Stimulated activated CD4-positive, alpha-beta T cell treated with anti-CD3 and anti-CD28 coated beads, Interleukin-4, amount 100 ng/mL, for 1 hour (primary cell): Measurements from ENCODE around the gene ZMYND10.
"Not testable (repeated sequence)": the region's sequence is repeated elsewhere in the genome, so short reads cannot be mapped to it uniquely, and the experiment has no call there.

ENCODE experiments used
- DNase-seq: peaks from one replicate; pipeline ENCODE4 v3.0.0-alpha.2; 2020

ZMYND10 gene

DNA sequence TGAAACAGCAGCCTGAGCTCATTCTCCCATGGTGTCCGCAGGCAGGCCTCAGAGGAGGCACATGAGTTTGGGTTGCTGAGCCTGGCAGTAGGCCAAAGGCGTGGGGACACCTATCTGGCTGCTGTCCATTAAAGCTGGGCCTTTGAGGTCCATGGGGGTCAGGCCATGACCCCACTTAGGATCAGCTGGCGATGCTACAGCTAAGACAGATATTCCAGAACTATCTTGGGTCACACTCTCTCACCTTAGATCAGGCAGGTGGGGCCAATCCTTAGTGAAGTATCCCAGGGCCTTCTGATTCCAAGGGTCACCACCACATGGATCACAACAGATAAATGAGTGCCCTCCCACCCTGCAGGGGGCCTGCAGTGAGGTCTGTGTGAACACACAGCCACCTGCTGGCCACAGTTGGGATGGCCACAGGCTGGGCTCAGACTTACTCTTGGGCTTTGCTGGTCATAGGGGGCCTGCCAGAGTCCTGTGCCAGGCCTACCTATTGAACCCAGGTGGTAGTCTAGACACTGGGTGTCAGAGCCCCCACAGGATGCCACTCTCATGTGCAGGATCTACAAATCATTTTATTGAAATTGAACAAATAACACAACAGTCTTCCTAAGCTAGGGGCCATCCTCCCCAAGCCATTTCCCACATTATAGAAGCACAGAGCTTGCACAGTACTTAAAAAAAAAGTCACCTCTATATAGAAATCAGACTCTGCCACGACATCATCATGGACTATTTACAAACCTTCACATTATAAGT lies 21.0 kb downstream of the ZMYND10 start:
- peak; percentile 70 for DNase-seq

DNA sequence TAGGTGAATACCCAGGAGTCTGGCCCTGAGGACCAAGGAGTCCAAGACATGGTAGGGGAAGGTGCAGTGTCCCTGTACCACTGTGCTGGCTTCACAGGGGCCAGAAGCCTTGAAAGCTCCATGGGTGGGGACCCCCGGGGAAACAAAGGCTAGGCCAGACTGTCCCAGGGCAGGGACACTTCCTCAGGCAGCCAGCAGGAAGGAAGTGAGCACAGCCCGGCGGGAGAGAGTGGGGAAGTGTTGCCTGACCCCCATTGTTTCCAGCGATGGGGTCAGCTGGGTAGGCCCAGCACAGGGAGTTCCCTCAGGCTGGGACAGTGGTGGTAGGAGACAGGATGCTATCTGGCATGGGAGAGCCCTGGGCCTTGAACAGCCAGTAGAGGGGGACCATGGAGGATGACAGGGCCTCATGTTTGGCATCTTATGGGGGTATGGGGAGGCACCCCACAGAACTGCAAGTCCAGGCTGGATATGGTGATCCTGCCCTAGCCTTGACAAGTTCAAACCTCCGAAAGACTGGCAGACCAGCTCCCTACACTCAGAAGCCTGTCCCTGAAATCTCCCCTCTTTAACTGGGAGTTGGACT lies 21.8 kb downstream of the ZMYND10 start:
- no peak for DNase-seq

DNA sequence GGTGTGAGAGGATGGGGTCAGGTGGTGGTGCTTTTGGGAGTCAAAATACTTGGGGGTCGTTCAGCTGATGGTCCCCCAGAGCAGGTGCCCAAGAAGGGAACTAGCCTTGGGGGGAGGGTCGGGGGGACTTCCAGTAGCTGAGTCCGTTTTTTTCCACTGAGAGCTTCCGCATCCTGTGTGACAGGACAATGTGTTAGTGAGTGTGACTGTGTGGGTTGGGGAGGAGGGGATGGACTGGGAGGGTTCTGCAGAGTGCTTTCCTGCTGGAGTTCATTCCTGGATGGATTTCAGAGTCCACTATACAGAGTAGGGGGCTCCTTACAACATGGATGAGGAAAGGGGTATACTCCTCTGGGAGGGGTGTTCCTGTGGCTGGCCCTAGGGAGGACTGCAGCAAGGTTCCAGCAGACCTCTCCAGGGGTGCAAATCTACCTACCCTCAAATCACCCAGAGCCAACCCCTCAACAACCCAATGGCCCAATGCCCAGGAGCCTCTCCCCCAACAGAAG lies 22.4 kb downstream of the ZMYND10 start:
- DNase-seq, result no peak

DNA sequence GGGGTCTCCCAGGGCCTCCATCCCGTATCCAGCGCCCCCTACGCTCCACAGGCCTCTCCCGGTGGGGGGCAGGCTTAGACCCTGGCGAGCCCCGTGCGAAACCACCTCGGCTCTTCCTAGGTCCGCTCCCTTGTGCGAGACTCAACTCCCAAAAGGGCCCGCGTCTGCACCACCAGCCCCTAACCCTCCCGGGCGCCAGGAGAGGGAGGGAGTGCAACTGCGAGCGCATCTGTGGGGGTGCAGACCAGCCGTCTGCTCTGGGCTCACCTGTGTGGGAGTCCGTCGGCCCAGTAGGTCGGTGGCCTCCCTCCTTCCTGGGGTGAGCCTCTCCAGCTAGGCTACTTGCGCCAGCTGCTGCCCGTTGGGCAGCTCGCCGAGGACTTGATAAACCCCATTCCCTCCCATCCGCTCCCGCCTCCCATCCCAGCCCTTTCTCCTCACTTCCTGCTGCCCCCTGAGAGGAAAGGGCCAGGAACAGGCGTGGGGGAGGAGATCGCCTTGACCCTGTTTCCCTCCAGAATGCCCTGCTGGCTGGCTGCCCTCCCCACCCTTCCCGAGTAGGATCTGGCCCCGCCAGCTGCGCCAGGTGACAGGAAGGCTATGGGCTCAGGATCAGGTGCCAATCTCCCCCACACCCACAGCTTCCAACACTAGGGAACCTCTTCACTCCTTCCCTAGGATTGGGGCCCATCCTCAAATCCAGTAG lies 23.0 kb downstream of the ZMYND10 start, which contains the start of gene HYAL2:
Gene HYAL2 (minus strand): TSS at position 360 of the 706 bp plus-strand sequence. CDS start 2,256 bp downstream, outside the sequence.
- no peak for DNase-seq

DNA sequence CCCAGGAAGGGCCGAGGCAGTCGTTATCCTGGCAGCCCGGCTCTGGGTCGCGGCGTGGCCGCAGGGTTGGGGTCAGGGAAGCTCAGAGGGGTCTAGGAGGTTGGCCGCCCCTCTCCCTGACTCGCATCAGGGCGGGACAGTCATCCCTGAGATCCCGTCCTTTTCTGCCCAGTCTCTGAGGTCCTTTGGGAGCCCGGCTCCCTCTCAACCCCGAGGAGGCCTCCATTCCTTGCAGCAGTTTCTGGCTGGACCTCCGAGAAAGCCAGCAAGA lies 23.5 kb downstream of the ZMYND10 start:
- DNase-seq, result no peak

DNA sequence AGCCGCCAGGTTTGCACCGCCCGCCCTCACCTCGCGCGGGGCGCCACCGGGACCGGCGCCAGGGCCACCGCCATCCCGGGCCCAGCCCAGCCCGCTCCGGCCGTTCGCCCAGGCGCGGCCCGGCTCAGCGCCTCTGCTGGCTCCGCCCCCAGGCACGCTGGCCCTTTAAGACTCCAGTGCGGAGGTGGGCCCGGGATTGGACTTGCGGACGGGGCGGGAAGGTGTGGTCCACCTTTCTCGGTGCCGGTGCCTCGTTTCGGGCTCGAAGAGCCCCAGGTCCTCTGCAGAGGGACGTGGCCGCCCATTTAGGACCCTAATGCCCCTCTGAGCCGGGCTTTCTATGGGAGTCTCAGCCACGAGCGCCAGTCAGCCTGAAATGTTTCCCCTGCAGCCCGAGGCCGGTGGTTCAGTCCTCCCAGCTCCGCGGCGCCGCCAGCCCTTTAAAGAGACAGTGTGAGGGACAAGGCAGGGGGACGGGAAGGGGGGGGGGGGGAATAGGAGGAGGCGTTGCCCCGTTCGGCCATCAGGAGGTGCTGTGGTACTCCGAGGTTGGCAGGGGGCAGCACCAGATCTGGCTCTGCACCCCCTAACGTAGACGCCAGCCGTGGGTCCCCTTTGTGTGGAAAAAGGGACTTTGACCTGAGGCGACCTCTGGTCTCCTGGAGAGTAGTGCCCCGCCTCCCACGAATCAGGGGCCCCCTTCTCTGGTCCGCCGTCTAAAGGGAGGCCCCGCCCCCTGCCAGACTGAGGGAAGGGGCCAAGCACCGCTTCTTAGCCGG lies 24.0 kb downstream of the ZMYND10 start:
- peak; percentile 81 for DNase-seq

DNA sequence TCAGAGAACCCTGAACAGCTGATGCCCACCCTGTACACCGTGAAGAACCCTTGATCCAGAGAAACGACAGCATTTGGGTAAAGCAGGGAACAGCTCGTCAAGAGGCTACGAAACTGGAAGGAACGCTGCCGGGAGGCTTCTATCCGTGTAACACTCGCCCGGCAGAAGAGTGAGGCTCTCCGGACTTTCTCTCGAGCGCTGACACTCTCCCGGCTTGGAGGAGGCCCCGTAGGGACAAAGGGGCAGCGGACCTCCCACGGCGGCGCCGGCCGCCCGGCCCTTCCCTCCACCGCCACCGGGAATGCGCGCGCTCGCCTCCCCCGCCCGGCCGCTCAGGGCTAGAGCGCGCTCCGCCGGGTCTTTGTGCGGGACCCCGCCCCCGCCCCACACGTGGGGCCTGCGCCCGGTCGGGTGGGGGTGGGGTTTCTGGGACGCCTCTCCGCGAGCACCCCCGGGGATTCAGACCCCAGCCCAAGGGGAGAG lies 24.6 kb downstream of the ZMYND10 start:
- peak; percentile 67 for DNase-seq

DNA sequence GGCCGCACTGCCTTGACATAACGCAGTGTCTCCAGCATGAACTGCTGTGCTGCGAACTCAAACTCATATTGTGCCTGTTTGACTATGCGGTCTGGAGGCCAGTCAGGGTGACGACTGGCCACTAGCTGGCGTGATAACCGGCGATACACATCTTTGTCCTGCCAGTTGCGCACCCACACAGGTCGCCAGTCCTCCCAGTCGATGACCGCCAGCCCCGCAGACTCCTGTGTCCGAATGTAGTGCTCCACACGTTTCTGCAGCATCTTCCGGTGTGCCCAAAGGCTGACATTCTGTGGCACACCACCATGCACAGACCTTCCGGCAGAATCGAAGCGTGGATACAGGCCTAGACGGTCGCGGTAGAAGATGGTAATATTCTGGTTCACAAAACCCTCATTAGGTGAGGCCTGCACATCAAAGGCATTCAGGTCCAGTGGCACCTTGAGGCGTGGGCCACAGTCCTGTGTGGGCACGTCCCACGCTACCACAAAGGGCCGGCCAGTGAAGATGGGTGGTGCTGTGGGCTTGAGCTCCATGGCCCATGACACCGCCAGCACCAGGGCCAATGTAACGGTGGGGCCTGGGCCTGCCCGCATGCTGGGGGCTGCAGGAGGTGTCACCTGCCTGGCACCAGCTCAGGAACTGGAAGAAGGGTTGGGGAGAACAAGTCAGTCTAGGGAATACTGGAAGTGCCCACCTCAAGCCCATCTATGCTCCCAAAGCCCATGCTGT lies 25.5 kb downstream of the ZMYND10 start:
- no peak for DNase-seq

DNA sequence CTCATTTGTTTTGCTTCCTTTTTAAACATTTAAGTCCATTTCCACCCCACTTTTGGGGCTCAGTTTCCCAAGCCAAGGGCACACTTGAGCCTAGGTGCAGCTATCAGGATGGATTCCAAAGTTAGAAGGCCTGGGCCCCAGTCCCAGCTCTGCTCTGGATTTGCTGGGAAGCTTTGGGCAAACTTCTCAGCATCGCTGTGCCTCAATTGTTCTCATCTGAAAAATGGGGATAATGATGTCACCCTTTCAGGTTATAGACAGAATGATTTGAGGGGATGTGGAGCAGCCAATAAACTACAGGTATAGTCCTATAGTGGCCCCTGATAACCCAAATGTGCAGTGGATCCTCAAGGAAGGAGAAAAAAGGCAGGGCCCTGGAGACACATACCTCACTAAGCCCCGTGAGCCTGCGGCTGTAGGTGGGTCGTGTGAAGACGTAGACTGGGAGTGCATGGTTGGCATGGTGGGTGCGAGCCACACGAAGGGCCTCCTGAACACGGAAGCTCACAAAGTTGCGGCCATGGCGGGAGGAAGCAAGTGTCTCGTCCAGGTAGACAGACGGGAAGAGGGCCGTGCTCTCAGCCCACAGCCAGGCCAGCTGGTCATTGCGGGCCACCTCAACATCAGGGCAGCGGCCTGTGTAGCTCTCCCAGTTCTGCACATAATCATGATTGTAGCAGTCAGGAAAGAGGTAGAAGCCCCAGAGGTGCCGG lies 26.2 kb downstream of the ZMYND10 start:
- DNase-seq, result no peak

DNA sequence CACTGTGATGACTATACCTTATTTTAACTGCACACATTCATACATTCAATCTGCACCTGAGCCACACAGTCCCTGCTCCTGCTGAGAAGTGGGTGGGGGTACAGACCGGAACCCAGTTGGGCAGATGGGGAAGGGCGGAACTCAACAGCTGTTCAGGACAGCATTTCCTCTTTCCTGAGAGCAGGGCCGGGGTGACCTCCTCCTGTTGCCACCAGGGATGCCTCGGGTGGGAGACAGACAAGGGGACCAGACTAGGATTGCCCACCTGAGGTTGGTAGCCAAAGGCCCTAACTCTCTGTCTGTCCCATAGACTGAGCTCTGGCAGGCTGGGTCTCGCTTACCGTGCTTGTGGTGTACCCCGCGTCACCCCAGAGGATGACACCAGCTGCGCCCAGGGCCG lies 26.9 kb downstream of the ZMYND10 start:
- no peak for DNase-seq

DNA sequence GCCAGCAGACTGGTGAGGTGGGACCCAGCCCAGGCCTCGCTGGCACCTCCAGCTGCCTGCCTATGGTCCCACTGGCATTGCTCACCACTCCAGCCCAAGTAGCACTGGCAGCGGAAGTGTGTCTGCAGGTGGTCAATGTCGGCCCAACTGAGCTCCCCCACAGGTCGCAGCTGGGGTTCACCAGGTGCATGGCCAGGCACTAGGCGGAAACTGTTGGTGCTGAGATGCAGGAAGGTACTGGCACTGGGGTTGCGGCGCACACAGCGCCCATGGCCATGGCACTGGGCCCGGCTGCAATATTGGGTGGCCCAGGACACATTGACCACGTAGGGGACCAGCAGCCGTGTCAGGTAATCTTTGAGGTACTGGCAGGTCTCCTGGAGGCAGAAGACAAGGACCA lies 27.4 kb downstream of the ZMYND10 start:
- no peak for DNase-seq

DNA sequence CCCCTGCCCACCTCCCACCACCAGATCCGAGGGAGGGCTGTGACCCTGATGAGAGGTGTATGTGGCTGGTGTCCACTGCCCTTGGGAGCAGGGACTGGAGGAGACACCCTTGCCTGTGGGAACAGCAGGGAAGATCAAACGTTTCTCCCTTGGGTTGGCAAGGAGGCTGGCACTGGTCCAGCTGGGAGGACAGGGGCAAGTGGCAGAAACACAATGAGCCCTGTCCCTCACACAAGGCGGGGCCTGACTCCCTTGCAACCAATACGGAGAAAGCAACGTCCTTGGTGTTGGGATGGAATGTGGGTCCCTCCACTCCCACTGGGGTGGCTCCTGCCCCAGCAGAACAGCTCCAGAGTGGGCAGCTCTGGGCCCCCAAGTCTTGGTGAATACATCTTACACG lies 28.2 kb downstream of the ZMYND10 start:
- DNase-seq, result no peak

DNA sequence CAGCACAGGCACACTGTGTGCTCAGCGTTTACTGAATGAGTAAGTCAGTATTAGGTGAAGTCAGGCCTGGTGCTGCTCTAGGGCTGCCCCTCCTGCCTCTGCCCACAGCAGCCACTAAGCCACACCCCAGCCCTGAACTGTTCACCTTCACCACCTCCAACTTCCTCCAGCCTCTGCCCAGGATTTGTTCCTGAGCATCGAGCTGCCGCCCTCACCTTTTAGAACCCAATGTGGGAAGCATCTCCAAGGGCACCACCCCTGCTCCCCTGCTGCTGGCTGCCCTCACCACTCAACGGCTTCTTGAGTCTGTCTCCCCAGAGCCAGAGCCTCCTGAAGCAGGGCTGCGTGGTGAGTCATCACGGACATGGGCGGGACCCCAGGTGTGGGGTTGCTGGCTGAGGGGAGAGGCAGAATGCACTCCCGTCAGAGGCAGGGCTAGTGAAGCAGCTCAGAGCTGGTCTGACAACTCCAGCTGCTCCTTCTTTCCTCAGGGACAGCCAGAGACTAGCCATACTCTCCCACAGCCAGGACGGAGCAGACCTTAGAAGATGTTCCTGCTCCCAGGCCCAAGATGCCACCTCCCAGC lies 28.8 kb downstream of the ZMYND10 start:
- DNase-seq, result peak; percentile 60

DNA sequence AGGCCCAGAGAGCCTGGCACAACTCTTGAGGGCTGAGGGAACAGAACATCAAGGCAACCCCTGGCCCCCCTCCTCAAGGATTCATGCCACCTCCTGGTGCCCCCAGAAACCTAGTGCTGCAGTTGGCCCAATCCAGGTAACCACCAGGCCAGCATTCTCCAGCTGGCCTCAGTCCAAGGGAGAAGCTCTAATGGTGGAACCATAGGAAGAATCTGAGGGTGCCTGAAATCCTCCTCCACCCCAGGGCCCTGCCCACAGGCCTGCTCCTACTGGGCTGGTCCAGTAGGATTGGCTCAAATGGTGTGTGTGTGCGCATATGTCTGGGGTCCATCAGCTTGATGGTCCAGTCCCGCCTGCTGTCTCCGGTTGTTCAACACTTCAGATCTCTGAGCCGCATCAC lies 30.7 kb downstream of the ZMYND10 start:
- DNase-seq, result no peak

DNA sequence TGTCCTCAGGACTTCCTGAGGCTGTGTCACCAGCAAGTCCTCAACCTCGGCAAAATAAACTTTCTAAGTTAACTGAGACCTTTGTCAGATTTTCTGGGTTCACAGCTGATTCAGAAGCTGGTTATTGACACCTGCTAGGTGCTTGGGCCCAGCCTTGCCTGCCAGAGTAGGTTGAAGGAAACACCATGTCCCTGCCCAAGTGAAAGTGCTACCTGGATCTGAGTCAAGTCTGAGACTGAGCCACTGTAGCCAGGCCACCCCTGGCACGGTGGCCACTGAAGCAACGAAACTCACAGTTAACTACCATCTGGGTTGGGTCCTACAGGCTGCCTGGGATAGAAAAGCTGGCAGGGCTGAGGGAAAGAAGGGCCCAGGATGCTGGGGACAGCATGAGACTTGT lies 31.2 kb downstream of the ZMYND10 start:
- DNase-seq, result no peak

DNA sequence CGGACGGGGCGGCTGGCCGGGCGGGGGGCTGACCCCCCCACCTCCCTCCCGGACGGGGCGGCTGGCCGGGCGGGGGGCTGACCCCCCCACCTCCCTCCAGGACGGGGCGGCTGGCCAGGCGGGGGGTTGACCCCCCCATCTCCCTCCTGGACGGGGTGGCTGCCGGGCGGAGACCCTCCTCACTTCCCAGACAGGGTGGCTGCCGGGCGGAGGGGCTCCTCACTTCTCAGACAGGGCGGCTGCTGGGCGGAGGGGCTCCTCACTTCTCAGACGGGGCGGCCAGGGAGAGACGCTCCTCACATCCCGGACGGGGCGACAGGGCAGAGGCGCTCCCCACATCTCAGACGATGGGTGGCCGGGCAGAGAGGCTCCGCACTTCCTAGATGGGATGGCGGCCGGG lies 33.5 kb downstream of the ZMYND10 start:
- not testable (repeated sequence) for DNase-seq

DNA sequence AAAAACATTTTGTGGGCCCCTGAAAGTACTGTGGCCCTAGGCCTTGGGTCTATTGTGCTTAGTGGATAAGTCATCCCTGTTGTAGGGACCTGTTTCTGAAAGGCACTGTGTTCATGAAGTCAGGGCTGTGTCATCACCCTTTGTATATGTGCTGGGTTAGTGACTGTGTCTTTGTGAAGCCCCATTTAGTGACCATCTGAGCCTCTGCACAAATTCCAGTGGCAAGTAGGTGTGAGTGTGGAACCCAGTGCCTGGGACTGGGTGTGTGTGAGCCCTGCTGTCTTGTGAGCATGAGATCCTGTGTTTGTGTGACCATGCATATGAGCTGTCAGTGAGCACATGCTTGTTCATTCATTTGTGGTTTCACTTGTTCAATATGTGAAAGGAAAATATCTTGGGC lies 40.9 kb downstream of the ZMYND10 start:
- no peak for DNase-seq

DNA sequence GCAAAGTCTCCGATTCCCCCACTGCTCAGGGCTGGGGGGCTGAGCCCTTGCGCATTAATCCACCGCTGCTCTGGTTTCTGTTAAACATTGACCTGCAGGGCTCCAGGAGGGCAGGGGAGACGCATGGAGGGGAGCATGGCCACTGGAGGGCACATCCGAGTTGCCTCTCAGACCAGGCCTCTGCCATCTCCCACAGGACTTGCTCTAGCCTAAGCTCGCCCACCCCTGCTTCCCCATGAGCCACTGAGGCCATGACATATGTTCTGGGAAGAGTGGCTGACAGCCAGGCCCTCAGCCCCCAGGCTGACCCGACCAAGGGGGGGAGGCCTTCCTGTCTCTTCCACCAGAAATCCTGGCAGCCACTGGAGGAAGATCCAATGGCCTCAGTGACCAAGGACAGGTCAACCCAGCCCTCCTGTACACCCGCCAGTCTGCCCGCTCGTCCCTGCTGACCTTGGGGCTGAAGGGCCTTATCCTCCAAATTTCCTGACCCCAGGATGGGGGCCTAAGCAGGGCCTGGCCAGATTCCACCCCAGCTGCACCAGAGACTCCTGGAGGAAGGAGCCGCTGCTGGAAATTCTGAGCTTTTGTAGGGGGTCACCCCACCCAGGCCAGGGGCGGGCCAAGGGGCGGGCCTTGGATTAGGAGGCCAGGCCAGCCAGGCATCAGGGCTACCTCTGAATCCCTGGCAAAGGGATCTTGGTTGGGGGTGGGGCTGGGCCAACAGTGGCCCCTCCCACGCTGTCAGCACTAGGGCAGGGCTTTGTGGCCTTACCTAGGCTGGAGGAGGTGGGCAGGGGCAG lies 42.3 kb downstream of the ZMYND10 start, which contains the start of gene HYAL1:
Gene HYAL1 (minus strand): TSS at position 562 of the 803 bp plus-strand sequence. CDS start 618 bp downstream, outside the sequence.
- DNase-seq, result no peak

DNA sequence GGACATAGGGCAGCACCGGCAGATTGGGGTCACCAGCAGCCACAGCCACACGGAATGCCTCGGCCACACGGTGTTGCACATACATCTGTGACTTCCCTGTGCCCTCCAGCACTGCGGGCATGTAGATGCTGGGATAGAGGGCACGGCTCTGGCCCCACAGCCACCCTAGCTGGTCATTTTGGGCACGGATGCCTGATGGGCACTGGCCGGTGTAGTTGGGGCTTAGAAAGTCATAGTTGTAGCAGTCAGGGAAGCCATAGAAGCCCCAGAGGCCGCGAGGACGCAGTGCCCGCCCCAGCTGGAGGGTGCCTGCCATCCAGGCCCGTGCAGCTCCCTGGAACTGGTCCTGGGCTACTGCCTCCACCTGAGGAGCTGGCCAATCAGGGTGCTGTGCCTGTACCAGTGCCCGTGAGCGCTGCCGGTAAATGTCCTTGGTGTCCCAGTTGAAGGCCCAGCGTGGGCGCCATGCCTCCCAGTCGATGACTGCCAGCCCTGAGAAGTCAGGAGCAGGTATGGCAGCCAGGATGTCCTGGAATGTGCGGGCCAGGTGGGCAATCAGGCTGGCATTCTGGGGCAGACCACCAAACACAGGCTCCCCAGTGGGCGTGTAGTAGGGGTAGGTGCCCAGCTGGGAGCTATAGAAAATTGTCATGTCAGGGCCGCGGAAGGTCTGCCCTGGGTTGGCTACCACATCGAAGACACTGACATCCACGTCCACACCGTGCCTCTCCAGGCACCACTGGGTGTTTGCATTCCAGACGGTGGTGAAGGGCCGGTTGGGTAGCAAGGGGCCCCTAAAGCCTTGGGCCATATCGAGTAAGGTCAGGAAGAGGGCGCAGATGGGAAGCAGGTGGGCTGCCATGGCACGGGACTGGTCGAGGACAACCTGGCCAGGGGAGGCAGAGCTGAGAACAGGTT lies 43.2 kb downstream of the ZMYND10 start:
- DNase-seq, result no peak
